DMS 273 (cell line): ENCODE data around the gene FAM181A.

Experiments
- DNase-seq: peaks from one replicate; lab custom pipeline; 2025; ENCODE audit not compliant: unreplicated experiment; lab: John Stamatoyannopoulos, UW

The FAM181A gene

GRCh38 chr14:93903342-93904184 is 23.6 kb upstream of the FAM181A start:
- peak; percentile 68 for DNase-seq

- no peak for DNase-seq
These were observed 21.5 kb upstream of the FAM181A start for GRCh38 chr14:93905623-93906022.

- peak; percentile 91 for DNase-seq
These were observed 20.5 kb upstream of the FAM181A start for GRCh38 chr14:93906341-93907329.

DNA sequence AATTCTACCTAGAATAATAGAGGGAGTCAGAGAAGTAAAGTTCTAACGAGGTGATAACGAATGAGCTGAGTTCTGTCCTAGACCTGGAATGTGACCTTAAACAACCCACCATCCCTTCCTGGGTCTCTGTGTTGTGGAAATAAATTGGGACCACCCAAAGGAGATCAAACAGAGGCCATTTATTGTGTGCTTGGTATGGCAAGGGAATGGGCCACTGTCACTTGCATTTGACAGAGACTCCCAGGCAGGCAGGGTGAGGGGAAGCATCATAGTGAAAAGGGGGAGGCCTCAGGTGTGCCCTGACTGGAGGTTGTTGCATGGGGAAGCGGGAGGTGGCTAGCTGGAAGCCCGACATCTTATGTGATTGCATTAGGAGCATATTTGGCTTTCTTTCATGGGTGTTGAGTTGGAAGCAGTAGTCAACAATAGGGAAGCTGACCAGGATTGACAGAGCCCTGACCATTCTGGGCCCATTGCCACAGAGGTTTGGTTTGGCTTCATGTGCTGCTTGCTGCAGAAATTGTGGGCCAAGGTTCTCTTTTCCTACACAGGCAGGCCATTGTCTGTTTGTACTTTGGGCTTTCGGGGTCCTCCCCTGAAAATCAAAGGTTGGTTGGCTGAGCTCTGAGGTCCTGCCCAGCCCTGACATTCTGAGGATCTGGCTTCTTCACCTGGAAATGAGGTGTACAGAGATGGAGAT is 17.6 kb upstream of the FAM181A start:
- DNase-seq: no peak

- DNase-seq: no peak
These were observed 15.0 kb upstream of the FAM181A start for GRCh38 chr14:93911975-93912615.

GRCh38 chr14:93912782-93913181 is 14.4 kb upstream of the FAM181A start:
- DNase-seq: no peak

DNA sequence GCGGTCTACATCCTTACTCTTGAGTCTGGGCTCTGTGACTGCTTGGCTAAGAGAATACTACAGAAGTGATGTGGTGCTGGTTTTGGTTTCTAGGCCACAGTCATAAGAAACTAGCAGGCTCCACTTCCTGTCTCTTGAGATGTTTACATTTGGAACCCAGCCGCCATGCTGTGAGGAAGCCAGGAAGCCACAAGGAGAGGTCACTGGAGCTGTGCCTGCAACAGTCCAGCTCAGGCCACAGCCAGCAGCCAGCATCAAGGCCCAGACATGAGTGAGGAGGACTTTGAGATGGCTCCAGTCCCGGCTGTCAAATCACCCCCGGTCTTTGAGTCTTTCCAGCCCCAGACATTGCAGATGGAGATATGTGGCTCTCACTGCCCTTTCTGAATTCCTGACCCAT is 12.9 kb upstream of the FAM181A start:
- no peak for DNase-seq

GRCh38 chr14:93915070-93915705 is 12.0 kb upstream of the FAM181A start:
- DNase-seq: no peak

GRCh38 chr14:93915800-93916199 is 11.3 kb upstream of the FAM181A start:
- DNase-seq: no peak

GRCh38 chr14:93916498-93916897 is 10.6 kb upstream of the FAM181A start:
- no peak for DNase-seq

GRCh38 chr14:93917141-93917540 is 10.0 kb upstream of the FAM181A start:
- no peak for DNase-seq

GRCh38 chr14:93921001-93921806 is 5.9 kb upstream of the FAM181A start:
- no peak for DNase-seq

- no peak for DNase-seq
These were observed 3.5 kb upstream of the FAM181A start for GRCh38 chr14:93923626-93924025.

GRCh38 chr14:93924592-93925355 is 2.4 kb upstream of the FAM181A start:
- peak; percentile 30 for DNase-seq

GRCh38 chr14:93925374-93925895 is 1.7 kb upstream of the FAM181A start:
- no peak for DNase-seq

- peak; percentile 46 for DNase-seq
These were observed 785 bp upstream of the FAM181A start for GRCh38 chr14:93926245-93926872.

DNA sequence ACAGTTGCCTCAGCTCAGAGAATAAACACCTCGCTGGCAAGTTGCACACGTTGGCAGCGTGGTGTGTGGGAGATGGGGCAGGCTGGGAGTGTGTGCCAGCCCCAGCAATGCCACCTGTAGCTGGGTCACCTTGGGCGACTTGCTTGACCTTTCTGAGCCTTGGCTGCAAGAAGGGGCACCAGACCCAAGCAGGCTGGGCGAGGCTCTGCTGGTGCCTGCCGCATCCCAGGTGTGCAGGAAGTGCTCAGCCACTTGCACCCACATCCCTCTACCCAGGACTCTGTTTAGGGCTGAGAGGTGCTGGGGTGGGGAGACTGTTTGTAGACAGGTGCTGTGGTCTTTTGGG is 629 bp downstream of the FAM181A start:
- no peak for DNase-seq
